ENCODE results near the gene HS3ST5.
"Not testable (repeated sequence)": the region's sequence is repeated elsewhere in the genome, so short reads cannot be mapped to it uniquely, and the experiment has no call there.

The HS3ST5 gene

DNA sequence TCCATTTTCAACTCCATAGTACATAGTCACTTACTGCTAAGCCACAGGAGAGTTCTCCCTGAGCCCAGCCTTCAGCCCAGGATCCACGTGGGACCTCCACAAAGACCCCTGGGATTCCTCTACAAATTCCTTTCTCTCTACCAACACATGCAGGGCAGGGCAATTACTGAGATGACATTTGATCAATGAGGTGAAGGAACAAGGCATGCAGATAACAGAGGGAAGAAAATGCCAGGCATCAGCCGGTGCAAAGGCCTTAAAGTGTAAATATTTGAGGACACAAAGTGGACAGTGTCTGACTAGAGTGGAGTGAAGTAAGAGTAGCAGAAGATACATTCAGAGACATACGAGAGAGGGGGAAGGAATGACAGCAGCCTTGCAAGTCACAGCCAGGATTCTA, 70.2 kb downstream of the HS3ST5 start:
- DNase-seq = no peak

GRCh38 chr6:114271405-114271804, 71.4 kb downstream of the HS3ST5 start:
- no peak for DNase-seq

DNA sequence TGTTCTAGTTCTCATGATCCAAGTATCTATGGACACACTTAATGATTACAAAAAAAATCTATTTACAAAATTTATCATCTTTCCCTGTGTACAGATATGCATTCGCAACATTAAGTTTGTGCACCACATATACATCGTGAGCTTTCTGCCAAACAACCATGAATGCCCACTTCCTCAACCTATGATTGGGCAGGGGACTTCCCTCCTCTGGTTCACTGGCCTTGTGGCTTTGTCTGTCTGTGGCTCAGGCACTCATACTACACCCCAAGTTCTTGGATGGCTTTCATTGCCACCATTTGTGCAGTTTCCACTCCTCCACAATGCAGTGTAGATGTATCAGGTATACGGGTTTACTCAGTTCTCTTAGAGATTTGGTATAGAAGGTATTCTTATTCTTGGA, 74.9 kb downstream of the HS3ST5 start:
- DNase-seq = no peak

DNA sequence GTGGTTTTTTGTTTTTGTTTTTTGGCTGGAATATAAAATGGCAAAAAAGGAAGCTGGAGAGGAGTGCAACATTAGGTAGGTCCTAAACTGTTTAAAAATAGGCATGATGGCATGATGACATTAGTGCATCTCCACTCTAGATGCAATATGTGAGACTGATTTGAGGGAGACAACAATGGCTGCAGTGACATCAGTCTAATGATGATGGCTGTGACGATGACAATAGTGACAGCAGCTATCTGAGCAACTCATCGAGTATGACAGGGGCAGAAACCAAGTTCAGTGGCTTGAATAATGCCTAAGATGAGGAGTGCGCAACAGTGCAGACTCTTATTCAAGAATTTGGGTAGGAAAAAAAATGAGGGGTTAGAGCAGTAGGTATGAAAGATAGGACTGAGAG, 82.0 kb downstream of the HS3ST5 start:
- DNase-seq = no peak

DNA sequence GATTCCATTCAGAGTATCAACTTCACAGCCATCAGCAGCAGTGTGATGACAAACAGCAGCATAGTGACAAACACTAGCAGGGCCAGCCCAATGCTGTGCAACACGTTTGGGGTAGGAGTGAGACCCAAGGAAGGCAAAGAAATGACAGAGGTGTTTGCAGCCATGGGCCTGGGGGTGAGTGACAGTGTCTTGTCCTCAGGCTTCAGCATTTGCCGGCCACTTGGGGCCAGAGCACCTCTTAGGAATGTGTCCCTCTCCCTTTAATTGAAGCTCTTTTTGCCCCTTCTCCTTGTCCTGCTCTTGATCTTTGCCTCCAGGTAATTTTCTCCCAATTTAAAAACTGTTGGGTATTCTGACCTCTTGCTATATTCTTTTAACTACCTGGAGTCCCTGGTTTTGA, 84.4 kb downstream of the HS3ST5 start:
- DNase-seq = no peak

DNA sequence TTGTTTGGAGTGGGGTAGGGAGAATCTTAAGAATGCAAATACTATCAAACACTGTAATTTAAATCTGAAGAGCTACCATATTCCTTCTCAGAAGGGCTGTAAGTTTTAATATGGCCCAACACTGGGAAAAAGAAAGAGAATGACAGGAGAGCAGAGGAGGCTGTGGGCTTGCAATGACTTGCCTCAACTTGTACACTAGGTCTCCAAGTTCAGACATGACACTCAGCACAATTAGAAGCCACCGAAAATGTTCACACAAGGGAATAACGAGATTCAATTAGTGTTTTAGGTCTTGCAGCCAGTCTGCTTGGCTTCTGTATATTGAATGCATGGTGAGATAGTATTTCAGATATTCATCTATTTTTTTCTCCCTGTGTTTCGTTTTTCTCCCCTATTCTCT, 89.4 kb downstream of the HS3ST5 start:
- no peak for DNase-seq

GRCh38 chr6:114249522-114249921, 93.3 kb downstream of the HS3ST5 start:
- no peak for DNase-seq

DNA sequence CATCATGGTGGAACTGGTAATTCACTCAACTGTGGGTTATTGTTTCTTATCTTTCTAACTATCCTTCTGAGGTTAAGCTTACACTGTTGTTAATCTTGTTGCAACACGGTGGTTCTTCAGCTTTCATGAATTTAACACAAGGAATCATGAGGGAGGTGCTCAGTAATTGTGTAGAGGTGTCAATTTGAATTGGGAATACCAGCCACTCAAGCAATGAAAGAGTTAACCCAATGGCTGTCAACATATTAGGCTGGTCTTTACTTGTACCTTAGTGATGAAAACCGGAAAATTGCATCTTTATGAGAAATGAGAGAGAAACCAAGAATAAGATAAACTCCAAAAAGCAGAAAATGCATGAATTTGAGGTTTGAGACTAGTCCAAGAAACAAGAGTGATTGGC, 95.7 kb downstream of the HS3ST5 start:
- DNase-seq = no peak

- no peak for DNase-seq
Observed at GRCh38 chr6:114240796-114241195, 102.0 kb downstream of the HS3ST5 start.

GRCh38 chr6:114228675-114229074, 114.1 kb downstream of the HS3ST5 start:
- DNase-seq = no peak

DNA sequence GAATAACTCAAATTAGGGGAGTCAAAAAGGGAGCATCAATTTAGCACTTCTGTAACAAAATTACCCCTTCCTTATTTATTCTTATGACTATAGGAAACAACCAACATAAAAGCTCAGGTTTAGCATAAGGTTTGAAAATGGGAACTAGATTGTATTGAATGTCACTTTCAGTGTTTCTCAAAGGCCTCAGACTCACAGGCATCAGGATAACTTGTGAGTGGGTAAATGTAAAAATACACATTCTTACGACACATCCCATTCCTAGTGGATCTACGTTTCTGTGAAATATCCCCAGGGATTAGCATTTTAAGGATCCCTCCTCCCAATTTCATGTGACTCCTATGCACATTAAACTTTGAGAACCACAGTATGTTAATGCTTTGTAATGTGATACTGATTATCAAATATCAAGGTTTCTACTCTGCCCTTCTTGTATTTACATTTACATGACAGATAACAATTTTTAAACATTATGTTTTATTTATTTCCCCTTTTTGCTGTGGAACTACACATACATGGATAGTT, 114.8 kb downstream of the HS3ST5 start:
- no peak for DNase-seq

- no peak for DNase-seq
Observed at GRCh38 chr6:114220241-114220640, 122.6 kb downstream of the HS3ST5 start.

GRCh38 chr6:114218437-114219340, 124.1 kb downstream of the HS3ST5 start:
- DNase-seq = no peak

DNA sequence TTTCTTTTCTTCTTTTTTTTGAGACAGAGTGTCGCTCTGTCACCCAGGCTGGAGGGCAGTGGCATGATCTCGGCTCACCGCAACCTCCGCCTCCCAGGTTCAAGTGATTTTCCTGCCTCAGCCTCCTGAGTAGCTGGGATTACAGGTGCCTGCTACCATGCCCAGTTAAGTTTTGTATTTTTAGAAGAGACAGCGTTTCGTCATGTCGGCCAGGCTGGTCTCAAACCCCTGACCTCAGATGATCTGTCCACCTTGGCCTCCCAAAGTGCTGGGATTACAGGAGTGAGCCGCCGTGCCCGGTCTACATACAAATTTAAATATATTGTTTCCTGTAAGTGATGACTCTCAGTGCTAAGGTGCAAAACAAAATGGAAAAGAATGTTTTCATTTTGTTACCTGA, 124.8 kb downstream of the HS3ST5 start:
- DNase-seq = not testable (repeated sequence)

DNA sequence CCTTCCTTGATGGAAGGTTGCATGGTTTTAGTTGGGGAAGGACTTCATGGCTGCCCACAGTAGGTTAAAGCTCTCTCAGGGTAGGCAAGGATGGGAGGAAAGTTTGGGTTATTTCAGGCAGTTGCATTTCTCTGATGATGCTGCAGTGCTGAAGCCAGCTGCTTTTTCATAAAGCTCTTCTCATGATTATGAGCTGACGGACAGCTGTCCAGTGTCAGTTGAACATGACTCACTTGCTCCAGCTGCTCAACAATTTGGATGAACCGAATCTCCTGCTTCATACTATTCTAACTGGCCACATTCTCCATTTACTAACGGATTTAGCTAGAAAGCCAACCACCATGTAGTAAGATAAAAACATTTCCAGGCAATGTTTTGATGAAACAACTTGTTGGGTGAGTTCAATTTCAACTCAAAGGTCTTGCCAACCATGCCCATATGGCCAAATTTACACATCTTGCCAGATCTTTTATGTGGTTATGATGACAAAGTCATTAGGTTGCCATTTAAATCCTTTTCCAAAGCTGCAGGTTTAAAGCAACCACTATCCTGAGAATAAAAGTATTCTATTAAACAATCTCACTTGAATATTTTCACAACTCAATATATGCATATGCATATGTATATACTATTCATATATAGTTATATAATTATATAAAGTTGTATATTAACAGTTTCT, 125.9 kb downstream of the HS3ST5 start:
- DNase-seq = no peak

- no peak for DNase-seq
Observed at GRCh38 chr6:114210467-114210866, 132.4 kb downstream of the HS3ST5 start.

DNA sequence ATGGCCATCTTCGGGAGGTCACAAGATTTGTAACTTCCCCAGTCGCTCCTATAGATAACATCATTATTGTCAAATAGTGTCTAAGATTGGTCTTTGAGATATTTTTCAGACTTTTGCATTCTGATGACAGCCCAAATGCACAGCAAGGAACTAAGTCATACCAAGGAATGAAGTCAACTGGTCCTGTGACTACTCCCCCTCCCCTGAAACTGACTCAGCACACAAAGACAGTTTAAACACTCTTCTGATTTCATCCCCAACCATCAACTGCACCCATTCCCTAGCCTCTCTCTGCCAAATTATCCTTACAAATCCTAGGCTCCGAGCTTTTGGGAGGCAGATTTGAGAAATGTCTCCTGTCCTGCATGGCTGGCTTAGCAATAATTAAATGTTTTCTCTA, 139.4 kb downstream of the HS3ST5 start:
- DNase-seq = no peak

DNA sequence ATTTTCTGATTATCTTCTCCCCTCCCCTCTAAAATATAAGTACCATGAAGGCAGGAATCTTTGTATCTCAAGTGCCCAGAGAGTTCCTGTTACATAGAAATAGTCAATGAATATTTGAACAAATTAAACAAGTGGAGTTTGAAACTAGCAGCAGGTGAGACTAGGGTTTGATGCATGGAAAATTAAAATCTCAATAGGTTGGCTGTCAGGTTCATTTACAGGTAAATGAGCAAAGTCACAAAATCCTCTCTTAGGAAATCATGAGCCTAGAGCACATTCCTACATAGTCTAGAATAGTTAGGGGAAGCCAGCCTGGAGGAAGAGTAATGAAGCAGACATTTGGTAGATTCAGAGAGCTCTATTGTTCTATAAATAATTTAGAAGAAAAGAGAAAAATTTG, 140.4 kb downstream of the HS3ST5 start:
- DNase-seq = no peak

GRCh38 chr6:114200891-114201290, 141.9 kb downstream of the HS3ST5 start:
- no peak for DNase-seq

- no peak for DNase-seq
Observed at GRCh38 chr6:114195631-114196403, 147.0 kb downstream of the HS3ST5 start.

- DNase-seq = no peak
Observed at GRCh38 chr6:114195027-114195365, 147.8 kb downstream of the HS3ST5 start.

DNA sequence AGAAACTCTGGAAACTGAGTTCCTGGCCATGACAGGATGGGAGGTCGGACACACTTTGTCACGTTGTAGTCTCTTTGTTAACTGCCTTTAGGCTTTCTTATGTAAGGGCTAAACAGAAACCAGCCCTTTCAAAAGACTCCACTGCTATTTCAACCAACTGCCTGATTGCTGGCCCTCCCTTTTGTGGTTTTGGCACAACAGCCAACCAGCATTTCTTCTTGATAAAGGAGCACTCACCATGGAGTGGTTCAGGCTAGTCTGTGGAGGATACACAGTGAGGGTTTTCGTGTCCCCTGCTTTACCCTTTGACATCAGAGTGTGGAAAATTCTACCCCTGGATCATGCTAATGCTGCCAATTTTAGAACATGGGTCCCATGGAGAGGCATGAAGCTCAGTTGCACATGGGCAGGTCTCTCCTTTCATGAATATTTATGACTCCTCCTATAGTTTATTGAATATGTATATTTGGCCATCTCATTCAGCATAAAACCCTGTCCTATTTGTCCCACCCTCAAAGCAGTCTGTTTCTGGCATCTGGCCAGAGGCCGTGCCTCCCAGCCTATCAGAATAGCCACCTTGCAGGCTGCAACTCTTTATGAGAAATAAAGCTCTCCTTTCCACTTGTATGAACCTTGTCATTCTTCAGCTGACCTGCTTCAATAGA, 148.3 kb downstream of the HS3ST5 start:
- no peak for DNase-seq

DNA sequence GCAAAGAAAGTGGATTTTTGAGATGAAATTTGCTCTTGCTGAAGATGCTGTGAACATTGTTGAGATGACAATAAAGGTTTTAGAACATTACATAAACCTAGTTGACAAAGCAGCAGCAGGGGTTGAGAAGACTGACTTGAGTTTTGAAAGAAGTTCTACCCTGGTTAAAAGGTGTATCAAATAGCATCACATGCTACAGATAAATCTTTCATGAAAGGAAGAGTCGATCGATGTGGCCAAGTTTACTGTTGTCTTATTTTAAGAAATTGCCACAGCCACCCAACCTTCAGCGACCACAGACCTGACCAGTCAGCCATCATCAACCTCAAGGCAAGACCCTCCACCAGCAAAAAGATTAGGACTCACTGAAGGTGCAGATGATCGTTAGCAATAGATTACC, 155.3 kb downstream of the HS3ST5 start:
- no peak for DNase-seq

Data from stimulated activated CD4-positive, alpha-beta T cell treated with anti-CD3 and anti-CD28 coated beads, Interleukin-4, amount 100 ng/mL, for 24 hours (primary cell).